8988T (cell line): ENCODE results near the gene WWOX.
"Not testable (repeated sequence)": the region's sequence is repeated elsewhere in the genome, so short reads cannot be mapped to it uniquely, and the experiment has no call there.

Experiments used
- DNase-seq: peaks from one replicate; pipeline ENCODE4 v3.0.0; 2011

The WWOX gene

GRCh38 chr16:78506367-78507193 lies 407.1 kb downstream of the WWOX start:
- DNase-seq = no peak

DNA sequence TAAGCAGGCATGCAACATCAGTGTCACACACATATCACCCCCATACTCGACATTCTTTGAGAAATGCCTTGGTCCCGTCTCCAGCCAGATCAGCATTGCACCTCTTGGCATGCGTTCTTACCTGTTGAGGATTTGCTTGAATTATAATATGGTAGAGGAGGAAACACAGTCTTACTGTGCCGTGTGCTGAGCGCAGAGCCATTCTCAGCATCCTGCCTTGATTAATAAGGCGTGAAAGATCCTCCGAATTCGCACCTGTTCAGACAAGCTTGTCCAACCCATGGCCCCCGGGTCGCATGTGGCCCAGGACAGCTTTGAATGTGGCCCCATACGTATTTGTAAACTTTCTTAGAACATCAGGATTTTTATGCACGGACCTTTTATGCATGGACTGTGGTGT lies 408.1 kb downstream of the WWOX start:
- DNase-seq = no peak

DNA sequence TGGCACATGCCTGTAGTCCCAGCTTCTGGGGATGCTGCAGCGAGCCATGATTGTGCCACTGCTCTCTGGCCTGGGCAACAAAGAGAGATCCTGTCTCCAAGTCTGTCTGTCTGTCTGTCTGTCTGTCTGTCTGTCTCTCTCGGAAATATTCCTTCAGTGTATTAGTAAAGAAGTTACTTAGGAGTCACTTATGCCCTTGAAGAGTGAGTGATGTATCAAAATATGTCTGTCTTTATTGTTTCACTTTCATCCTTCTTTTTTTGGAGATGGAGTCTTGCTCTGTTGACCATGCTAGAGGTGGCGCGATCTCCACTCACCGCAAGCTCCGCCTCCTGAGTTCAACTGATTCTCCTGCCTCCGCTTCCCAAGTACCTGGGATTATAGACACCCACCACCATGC lies 410.5 kb downstream of the WWOX start:
- no peak for DNase-seq

DNA sequence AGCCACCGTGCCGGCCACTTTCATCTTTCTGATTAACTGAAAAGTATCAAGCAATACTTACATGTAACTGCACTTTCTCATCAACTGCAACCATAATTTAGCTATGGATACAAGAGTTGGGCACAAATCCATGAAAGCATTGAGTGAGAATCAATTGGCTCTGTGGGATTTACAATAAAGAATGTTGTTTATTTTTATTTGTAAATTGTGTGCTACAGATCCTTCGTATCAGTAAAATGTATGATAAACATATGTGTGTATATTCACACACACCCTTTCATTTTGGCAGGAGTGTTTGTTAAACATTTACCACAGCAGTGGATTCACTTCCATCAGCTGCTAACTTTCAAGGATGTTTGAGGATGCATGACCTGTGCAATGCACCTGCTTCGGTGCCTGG lies 411.0 kb downstream of the WWOX start:
- DNase-seq = no peak

- DNase-seq = no peak
These were observed 414.4 kb downstream of the WWOX start for GRCh38 chr16:78513838-78514237.

DNA sequence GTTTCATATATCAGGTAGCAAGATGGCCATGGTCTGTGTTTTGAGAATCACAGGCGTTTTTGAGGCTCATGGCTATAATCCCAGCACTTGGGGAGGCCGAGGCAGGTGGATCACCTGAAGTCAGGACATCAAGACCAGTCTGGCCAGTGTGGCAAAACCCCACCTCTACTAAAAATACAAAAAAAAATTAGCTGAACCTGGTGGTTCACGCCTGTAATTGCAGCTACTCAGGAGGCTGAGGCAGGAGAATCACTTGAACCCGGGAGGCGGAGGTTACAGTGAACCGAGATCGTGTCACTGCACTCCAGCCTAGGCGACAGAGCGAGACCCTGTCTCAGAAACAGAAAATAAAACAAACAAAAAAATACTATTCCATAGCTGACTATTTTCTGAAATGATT lies 415.4 kb downstream of the WWOX start:
- not testable (repeated sequence) for DNase-seq

DNA sequence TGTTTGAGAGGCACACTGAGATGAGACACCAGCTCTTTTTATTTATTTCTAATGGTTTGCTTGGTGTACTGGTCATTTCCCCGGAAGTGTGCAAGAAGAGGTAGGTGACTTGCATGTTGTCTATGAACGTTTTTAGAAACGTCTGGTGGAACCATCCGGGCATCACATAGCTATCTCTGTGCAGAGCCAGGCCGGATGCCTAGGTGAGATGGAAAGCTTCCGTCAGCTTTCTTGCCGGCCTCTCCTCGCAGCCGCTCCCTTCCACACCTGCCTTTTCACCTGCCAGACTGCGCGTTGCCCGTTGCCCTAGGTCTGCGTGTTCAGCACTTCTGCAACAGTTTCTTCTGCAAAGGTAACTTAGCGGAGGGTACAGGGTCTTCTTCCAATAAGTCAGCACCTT lies 416.0 kb downstream of the WWOX start:
- DNase-seq = no peak

- no peak for DNase-seq
These were observed 416.7 kb downstream of the WWOX start for GRCh38 chr16:78516006-78516736.

DNA sequence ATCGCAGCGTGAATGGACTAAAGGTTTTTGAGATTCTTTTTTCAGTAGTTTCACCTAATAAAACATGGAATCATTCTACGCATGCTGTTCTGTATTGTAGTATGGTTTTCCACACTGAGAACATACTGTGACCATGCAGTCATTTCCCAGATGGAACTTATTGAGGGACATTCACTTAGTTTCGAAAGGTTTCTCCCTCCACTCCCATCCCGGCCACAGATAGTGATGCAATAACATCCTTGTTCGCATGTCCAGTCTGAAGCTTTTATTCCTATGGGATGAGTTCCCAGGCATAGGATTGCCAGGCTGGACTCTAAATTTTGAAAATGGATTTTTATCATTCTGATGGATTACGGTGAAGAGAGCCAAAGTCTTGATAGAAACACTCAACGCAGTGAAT lies 420.4 kb downstream of the WWOX start:
- no peak for DNase-seq

- no peak for DNase-seq
These were observed 421.0 kb downstream of the WWOX start for GRCh38 chr16:78520470-78520869.

- no peak for DNase-seq
These were observed 422.9 kb downstream of the WWOX start for GRCh38 chr16:78522327-78522726.

GRCh38 chr16:78523212-78523985 lies 423.9 kb downstream of the WWOX start:
- no peak for DNase-seq

DNA sequence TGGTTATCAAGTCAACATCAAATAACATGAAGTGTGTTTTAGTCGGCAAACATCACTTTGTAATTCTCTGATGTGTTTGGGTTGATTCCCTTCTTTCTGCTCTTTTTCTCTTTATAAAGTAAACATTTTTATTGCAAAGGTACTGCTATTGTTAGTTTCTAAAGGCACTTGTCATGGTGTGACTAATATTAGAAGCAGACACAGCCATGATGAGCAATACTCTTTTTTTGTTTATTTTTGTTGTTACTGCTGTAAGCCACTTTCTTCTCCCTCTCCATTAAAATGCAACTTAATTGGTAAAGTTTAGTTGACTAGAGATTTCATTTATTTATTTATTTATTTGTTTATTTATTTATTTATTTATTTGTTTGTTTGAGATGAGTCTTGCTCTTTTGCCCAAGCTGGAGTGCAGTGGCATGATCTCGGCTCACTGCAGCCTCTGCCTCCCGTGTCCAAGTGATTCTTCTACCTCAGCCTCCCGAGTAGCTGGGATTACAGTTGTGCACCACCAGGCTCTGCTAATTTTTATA lies 424.7 kb downstream of the WWOX start:
- no peak for DNase-seq

DNA sequence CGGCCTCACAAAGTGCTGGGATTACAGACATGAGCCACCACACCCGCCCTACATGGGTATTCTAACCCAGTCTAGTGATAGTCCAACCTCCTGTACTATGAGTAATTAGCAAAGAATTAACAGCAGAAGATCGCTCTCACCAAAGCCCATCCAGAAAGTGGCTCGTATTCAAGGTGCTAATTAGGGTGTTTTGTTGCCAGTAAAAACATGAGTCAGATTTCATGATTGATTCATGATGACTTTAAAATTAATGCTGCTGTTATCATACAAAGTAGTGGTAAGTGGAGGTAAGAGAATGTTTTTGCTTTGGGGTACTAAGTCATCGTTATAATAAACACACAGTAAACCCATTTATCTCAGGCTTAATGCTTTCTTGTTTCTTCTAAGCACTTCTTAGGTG lies 428.8 kb downstream of the WWOX start:
- DNase-seq = no peak

DNA sequence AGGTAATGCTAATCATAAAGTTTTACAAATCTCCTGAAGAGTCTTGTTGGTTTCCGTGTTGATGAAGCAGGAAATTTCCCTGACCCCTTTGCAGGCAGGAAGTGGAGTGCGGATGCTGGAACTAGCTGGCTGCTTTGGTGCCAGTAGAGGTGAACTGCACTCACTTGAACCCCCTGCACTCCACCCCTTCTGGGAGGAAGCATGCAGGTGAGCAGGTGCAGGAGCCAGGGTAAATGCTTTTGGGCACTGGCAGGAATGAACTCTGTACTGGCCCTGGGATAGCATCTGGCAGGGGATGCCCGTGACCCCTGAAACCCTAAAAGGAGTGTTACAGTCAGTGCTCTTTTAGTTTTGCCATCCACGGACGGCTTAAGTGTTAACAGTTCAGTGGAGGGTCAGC lies 430.4 kb downstream of the WWOX start:
- no peak for DNase-seq

DNA sequence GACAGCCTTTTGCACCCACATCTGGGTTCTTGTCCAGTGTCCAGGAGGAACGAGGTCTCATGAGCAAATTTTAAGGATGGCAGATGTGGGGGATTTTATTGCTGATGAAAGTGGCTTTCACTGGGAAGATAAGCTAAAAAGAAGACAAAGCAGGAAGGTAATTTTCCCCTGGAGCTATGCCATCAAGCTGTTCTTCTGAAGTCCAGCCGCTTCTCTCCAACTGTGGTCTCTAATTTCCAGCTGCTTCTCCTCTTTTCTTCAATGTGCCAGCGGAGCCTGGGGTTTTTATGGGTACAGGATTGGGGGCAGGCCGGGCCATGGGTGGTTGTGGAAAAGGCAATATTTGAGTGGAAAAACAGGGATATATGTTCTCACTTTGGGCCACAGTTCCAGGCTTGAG lies 430.8 kb downstream of the WWOX start:
- DNase-seq = no peak

DNA sequence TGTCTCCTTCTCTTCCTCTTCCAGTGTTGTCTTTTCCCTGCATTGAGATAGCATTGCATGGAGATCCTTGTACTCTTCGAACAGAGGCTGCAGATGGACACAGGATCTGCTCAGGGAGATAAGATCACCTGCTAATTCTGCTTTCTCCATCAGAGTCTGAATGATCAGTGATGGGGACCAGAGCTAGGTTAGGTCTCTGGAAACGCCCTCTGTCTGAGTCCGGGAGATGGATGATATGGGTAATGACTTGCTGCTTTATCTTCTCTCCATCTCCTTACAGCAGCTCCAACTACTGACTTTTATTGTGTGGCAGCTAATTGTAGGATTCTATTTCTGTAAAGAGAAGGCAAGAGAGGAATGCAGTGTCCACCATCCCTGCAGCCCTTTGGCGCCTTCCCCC lies 435.6 kb downstream of the WWOX start:
- DNase-seq = no peak

DNA sequence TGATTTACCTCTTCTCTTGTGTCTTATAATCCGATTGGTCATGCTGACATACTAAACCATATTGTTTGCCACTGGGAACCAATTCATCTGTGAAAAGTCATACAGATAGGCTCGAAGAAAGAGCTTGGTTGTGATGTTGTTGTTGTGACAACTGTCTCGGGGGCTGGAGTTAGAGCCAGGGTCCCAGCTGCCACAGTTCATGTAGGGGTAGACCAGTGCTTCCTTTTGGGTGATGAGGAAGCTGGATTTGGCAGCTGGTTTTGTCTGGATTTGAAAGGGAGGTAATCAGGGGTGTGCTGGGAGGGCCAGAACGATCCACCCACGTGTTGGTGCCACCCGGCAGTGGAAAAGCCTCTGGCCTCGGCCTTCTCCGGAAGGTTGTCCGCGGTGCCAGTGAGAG lies 438.1 kb downstream of the WWOX start:
- DNase-seq = no peak

DNA sequence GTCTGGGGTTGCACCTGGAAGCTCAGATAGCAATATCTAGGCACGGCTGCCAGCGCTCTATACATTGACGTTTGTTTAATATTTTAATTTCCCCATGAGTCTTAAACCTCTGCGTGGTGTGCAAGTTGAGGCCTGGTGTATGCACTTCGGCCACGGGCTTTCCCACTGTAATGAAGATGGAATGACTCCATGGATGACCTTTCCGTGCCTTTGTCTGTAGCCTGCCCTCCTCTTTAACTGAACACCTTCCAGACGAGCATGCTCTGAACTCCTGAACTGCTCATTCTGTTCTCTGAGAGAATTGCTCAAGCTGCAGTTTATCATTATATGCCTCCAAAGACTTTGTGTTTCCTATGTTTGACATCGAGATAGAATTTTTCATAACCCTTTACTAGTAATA lies 438.8 kb downstream of the WWOX start:
- DNase-seq = no peak

GRCh38 chr16:78538919-78539318 lies 439.5 kb downstream of the WWOX start:
- DNase-seq = no peak

- DNase-seq = no peak
These were observed 443.0 kb downstream of the WWOX start for GRCh38 chr16:78542419-78542818.

GRCh38 chr16:78543023-78543422 lies 443.6 kb downstream of the WWOX start:
- DNase-seq = no peak

DNA sequence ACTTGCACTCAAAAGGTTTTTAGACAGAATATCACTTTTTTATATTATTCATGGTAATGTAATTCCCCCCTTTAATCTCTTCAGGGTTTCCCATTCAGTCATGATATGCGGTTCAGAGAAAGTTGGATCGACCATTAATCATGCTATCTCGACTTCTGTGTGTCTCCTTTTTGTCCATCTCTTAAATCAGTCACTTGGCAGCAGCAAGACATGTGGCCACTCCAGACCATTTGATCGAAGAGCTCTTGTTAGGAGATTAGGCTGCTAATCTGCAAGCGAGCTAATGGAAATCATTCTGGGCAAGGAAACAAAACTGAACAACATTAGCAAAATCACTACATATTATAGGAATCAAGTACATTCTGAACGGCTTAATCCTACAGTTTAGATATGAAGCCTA lies 449.9 kb downstream of the WWOX start:
- DNase-seq = no peak
